ENCODE data around the gene PPP2R2C.

- TF ChIP-seq POLR2A (IDR thresholded peaks at IDR 0.05; ENCODE audit: low read depth) (no peak), EP300 (IDR thresholded peaks at IDR 0.05) (no peak)
- TF ChIP-seq, protein P1, sequence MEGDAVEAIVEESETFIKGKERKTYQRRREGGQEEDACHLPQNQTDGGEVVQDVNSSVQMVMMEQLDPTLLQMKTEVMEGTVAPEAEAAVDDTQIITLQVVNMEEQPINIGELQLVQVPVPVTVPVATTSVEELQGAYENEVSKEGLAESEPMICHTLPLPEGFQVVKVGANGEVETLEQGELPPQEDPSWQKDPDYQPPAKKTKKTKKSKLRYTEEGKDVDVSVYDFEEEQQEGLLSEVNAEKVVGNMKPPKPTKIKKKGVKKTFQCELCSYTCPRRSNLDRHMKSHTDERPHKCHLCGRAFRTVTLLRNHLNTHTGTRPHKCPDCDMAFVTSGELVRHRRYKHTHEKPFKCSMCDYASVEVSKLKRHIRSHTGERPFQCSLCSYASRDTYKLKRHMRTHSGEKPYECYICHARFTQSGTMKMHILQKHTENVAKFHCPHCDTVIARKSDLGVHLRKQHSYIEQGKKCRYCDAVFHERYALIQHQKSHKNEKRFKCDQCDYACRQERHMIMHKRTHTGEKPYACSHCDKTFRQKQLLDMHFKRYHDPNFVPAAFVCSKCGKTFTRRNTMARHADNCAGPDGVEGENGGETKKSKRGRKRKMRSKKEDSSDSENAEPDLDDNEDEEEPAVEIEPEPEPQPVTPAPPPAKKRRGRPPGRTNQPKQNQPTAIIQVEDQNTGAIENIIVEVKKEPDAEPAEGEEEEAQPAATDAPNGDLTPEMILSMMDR (IDR thresholded peaks at IDR 0.05), result no peak
Measured at GRCh38 chr4:6520978-6521377, 48.6 kb upstream of the PPP2R2C start.
